Ishikawa (cell line): ENCODE data around the gene RALGPS1.

ENCODE experiments used
- CEBPB ChIP-seq: IDR thresholded peaks from 2 replicates; pipeline ENCODE4 v1.6.1; 2012
- CREB1 ChIP-seq: IDR thresholded peaks from 2 replicates; pipeline ENCODE4 v1.6.1; 2012; ENCODE audit warnings: low read depth
- EGR1 ChIP-seq: IDR thresholded peaks from 2 replicates; pipeline ENCODE4 v1.6.1; 2012
- EP300 ChIP-seq: IDR thresholded peaks from 2 replicates; pipeline ENCODE4 v1.6.1; 2012; ENCODE audit warnings: borderline replicate concordance
- FOXM1 ChIP-seq: IDR thresholded peaks from 2 replicates; pipeline ENCODE4 v1.6.1; 2012; ENCODE audit warnings: low read depth, borderline replicate concordance
- NFIC ChIP-seq: IDR thresholded peaks from 2 replicates; pipeline ENCODE4 v1.6.1; 2012
- RAD21 ChIP-seq: IDR thresholded peaks from 2 replicates; pipeline ENCODE4 v1.6.1; 2012; ENCODE audit warnings: low read depth
- TAF1 ChIP-seq: IDR thresholded peaks from 2 replicates; pipeline ENCODE4 v1.6.1; 2012; ENCODE audit warnings: low read depth, mild to moderate bottlenecking
- TCF12 ChIP-seq: IDR thresholded peaks from 2 replicates; pipeline ENCODE4 v1.6.1; 2012; ENCODE audit warnings: low read depth
- TEAD4 ChIP-seq: IDR thresholded peaks from 2 replicates; pipeline ENCODE4 v1.6.1; 2012
- YY1 ChIP-seq: IDR thresholded peaks from 2 replicates; pipeline ENCODE4 v1.6.1; 2012; ENCODE audit warnings: low read depth
- ZBTB7A ChIP-seq: IDR thresholded peaks from 2 replicates; pipeline ENCODE4 v1.6.1; 2012; ENCODE audit warnings: low read depth
- TF ChIP-seq, protein P1 (sequence below): IDR thresholded peaks from 2 replicates; pipeline ENCODE4 v1.6.1; 2012
- TF ChIP-seq, protein P2 (sequence below): IDR thresholded peaks from 2 replicates; pipeline ENCODE4 v1.6.1; 2012; ENCODE audit warnings: low read depth, mild to moderate bottlenecking
- TF ChIP-seq, protein P3 (sequence below): IDR thresholded peaks from 2 replicates; pipeline ENCODE4 v1.6.1; 2012

RALGPS1 gene

DNA sequence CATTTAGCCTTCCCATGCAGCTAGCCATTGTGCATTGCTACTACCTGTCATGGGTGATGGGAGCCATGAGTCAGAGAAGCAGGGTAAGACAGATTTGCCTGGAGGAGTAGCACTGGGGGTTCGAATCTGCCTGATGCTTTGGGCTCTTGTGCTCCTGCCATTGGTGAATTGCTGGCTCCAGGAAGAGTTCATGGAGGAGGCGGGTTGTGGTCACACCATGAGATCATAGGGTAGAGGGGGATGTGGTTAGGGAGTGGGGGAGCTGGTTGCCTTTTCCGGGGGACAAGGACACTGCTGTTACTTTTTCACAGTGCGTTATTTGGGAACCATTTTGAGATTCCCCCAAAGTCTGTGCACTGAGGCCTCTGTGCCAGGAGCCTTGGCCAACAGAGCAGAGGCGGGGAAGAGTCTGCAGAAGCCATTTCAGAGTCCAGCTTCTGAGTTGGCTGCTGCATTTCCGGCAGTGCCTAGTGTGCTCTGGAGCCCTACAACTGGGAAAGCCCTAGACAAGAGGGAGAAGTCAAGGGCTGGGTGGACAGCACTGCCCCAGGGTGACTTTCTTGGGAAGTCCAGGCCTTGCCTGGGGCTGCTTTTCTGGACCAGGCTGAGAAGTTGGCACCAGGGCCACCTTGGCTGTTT, 201.6 kb downstream of the RALGPS1 start:
- TF ChIP-seq, protein P1, sequence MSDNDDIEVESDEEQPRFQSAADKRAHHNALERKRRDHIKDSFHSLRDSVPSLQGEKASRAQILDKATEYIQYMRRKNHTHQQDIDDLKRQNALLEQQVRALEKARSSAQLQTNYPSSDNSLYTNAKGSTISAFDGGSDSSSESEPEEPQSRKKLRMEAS: no peak
- TF ChIP-seq NFIC: no peak
- no peak for TF ChIP-seq EP300
- TF ChIP-seq RAD21: no peak
- no peak for TF ChIP-seq ZBTB7A
- TF ChIP-seq TAF1: no peak
- TF ChIP-seq CEBPB: no peak
- TF ChIP-seq FOXM1: no peak

DNA sequence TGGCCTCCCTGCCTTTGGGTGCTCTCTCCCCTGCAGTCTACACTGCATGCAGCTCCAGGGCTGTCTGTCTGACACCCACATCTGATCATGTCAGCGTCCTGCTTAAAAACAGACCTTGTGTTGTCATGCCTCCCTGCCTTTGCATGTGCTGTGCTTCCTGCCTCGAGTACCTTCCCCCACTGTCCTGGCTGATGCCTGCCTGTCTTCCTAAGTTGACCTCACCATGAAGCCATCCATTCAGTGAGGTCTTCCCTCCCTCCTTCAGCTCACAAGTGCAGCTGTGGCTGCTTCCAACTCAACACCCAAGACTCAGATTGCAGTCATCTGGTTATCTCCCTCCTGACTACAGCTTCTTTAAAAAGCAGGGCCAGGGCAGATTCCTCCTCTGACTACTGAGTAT, 202.4 kb downstream of the RALGPS1 start:
- TF ChIP-seq RAD21 (no peak), TEAD4 (no peak), CREB1 (no peak), TAF1 (no peak), CEBPB (no peak), TCF12 (no peak), EGR1 (no peak), ZBTB7A (no peak), NFIC (no peak), FOXM1 (no peak), YY1 (no peak), EP300 (no peak)
- TF ChIP-seq, protein P1: no peak
- TF ChIP-seq, protein P2, sequence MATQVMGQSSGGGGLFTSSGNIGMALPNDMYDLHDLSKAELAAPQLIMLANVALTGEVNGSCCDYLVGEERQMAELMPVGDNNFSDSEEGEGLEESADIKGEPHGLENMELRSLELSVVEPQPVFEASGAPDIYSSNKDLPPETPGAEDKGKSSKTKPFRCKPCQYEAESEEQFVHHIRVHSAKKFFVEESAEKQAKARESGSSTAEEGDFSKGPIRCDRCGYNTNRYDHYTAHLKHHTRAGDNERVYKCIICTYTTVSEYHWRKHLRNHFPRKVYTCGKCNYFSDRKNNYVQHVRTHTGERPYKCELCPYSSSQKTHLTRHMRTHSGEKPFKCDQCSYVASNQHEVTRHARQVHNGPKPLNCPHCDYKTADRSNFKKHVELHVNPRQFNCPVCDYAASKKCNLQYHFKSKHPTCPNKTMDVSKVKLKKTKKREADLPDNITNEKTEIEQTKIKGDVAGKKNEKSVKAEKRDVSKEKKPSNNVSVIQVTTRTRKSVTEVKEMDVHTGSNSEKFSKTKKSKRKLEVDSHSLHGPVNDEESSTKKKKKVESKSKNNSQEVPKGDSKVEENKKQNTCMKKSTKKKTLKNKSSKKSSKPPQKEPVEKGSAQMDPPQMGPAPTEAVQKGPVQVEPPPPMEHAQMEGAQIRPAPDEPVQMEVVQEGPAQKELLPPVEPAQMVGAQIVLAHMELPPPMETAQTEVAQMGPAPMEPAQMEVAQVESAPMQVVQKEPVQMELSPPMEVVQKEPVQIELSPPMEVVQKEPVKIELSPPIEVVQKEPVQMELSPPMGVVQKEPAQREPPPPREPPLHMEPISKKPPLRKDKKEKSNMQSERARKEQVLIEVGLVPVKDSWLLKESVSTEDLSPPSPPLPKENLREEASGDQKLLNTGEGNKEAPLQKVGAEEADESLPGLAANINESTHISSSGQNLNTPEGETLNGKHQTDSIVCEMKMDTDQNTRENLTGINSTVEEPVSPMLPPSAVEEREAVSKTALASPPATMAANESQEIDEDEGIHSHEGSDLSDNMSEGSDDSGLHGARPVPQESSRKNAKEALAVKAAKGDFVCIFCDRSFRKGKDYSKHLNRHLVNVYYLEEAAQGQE: no peak
- TF ChIP-seq, protein P3, sequence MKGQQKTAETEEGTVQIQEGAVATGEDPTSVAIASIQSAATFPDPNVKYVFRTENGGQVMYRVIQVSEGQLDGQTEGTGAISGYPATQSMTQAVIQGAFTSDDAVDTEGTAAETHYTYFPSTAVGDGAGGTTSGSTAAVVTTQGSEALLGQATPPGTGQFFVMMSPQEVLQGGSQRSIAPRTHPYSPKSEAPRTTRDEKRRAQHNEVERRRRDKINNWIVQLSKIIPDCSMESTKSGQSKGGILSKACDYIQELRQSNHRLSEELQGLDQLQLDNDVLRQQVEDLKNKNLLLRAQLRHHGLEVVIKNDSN: no peak

GRCh38 chr9:127117801-127118200, 203.2 kb downstream of the RALGPS1 start:
- TF ChIP-seq ZBTB7A: no peak
- TF ChIP-seq EP300: no peak
- TF ChIP-seq, protein P3: no peak
- TF ChIP-seq FOXM1: no peak
- TF ChIP-seq, protein P2: no peak
- TF ChIP-seq RAD21: no peak
- TF ChIP-seq CREB1: no peak
- TF ChIP-seq TCF12: no peak
- no peak for TF ChIP-seq EGR1
- no peak for TF ChIP-seq TEAD4
- no peak for TF ChIP-seq CEBPB
- no peak for TF ChIP-seq YY1
- TF ChIP-seq, protein P1: no peak
- TF ChIP-seq NFIC: no peak
- TF ChIP-seq TAF1: no peak

GRCh38 chr9:127118597-127119319, 204.2 kb downstream of the RALGPS1 start:
- no peak for TF ChIP-seq TCF12
- TF ChIP-seq, protein P2: no peak
- TF ChIP-seq TAF1: no peak
- no peak for TF ChIP-seq RAD21
- no peak for TF ChIP-seq TEAD4
- TF ChIP-seq FOXM1: no peak
- TF ChIP-seq EGR1: no peak
- no peak for TF ChIP-seq CREB1
- TF ChIP-seq, protein P1: no peak
- TF ChIP-seq YY1: no peak
- no peak for TF ChIP-seq EP300
- no peak for TF ChIP-seq NFIC
- TF ChIP-seq CEBPB: no peak
- TF ChIP-seq, protein P3: no peak
- TF ChIP-seq ZBTB7A: no peak
